Fibroblast of pulmonary artery (primary cell): Measurements from ENCODE around the gene NUDT11.

ENCODE experiments used
- DNase-seq: peaks from one replicate; pipeline ENCODE4 v3.0.0-alpha.2; 2010; ENCODE audit warnings: low read depth
- H3K4me3 ChIP-seq: replicated peaks from 2 replicates; pipeline ENCODE4 v1.5.1; 2011; ENCODE audit warnings: low read depth, mild to moderate bottlenecking, control low read depth, low read length, moderate library complexity
- CTCF ChIP-seq: IDR thresholded peaks from 2 replicates; pipeline ENCODE4 v1.5.1; 2011; ENCODE audit warnings: mild to moderate bottlenecking, control low read depth, low read length, inconsistent platforms; ENCODE audit errors: missing control alignments

NUDT11 gene

GRCh38 chrX:51476930-51477329 is 19.5 kb downstream of the NUDT11 start:
- H3K4me3 ChIP-seq, result no peak overlapping the region
- DNase-seq, result no peak
- no peak for TF ChIP-seq CTCF

GRCh38 chrX:51463322-51463721 is 33.1 kb downstream of the NUDT11 start:
- TF ChIP-seq CTCF, result no peak
- no peak for DNase-seq
- no peak overlapping the region for H3K4me3 ChIP-seq

GRCh38 chrX:51461053-51462044 is 35.0 kb downstream of the NUDT11 start:
- DNase-seq, result peak; percentile 52

GRCh38 chrX:51459125-51459524 is 37.3 kb downstream of the NUDT11 start:
- DNase-seq, result peak; percentile 35
- peak; percentile 48 for TF ChIP-seq CTCF
- H3K4me3 ChIP-seq, result no peak overlapping the region

More at GRCh38 chrX:51461053-51462044, 35.0 kb downstream of the NUDT11 start:
- TF ChIP-seq CTCF, result peak; percentile 70
- no peak overlapping the region for H3K4me3 ChIP-seq

- H3K4me3 ChIP-seq, result no peak overlapping the region
- DNase-seq, result peak; percentile 0
- TF ChIP-seq CTCF, result no peak
These were observed 39.6 kb downstream of the NUDT11 start for GRCh38 chrX:51456814-51457213.

- no peak for DNase-seq
- no peak for TF ChIP-seq CTCF
- H3K4me3 ChIP-seq, result no peak overlapping the region
These were observed 40.1 kb downstream of the NUDT11 start for GRCh38 chrX:51456246-51456645.
